Activated CD4-positive, alpha-beta memory T cell treated with anti-CD3 and anti-CD28 coated beads for 36 hours (primary cell): ENCODE results near the gene CYB5D1. TPM values are rescaled to one million over a fixed set of nuclear protein-coding genes. Genes with fewer than 3 reads are reported as not detected.
A peak's percentile ranks its signal among the peaks of the same experiment; 100 is the strongest.

Source experiments
- CTCF ChIA-PET: fragments of 350-600 bp; sonication (Branson Sonifier 250); formaldehyde crosslinking; loops from one replicate; lab custom pipeline; 2021; ENCODE audit warnings: antibody characterized with exemption, inconsistent platforms; lab: Charles Lee
- POLR2A ChIA-PET: fragments of 350-600 bp; sonication (Branson Sonifier 250); formaldehyde crosslinking; loops from one replicate; lab custom pipeline; 2021; ENCODE audit warnings: antibody characterized with exemption; lab: Charles Lee
- DNase-seq: peaks from one replicate; pipeline ENCODE4 v3.0.0-alpha.2; 2020
- H3K27ac Mint-ChIP-seq: one replicate; pipeline ENCODE4 v1.8.0; 2021; ENCODE audit warnings: mixed read lengths
- H3K27me3 Mint-ChIP-seq: one replicate; pipeline ENCODE4 v1.8.0; 2021; ENCODE audit warnings: mixed read lengths
- H3K36me3 Mint-ChIP-seq: one replicate; pipeline ENCODE4 v1.8.0; 2021; ENCODE audit warnings: mixed read lengths
- H3K4me1 Mint-ChIP-seq: one replicate; pipeline ENCODE4 v1.8.0; 2021; ENCODE audit warnings: low read depth, mixed read lengths
- H3K4me3 Mint-ChIP-seq: one replicate; pipeline ENCODE4 v1.8.0; 2021; ENCODE audit warnings: mild to moderate bottlenecking, mixed read lengths
- H3K9me3 Mint-ChIP-seq: one replicate; pipeline ENCODE4 v1.8.0; 2021; ENCODE audit warnings: mixed read lengths
- intact Hi-C: fragments of 100-400 bp; cut with micrococcal nuclease; formaldehyde crosslinking; loops from one replicate; pipeline ENCODE4 v1.15.1; 2023
- total RNA-seq, 2 experiments: library from RNA; stranded (reverse); gene quantifications; one replicate each; pipeline ENCODE4 v1.2.3, GENCODE V29; 2021

Gene CYB5D1
- total RNA-seq, 2 experiments from 2014 or later = 6.0 to 6.9 TPM

DNA sequence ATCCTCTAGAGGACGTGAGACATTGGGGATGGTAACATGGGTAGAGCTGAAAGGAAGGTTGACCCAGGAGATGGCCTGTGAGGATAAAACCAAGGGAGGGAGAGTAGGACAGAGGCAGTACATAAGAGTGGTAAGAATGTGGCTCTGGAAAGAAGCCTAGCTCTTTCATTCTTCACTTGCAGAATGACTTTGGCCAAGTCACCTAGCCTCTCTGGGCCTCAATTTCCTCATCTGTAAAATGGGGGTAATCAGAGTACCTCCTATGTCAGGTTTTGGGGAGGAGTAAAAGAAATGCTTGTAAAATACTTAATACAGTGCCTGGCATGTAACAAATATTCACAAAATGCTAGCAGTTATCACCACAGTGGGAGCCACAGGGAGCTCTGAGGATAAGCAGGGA, 16.9 kb upstream of the CYB5D1 start:
- Mint-ChIP-seq H3K4me3 (peak overlapping the region; percentile 85), H3K4me1 (peaks cover 57% of the 10 kb centered on the region), H3K9me3 (no peaks in the 10 kb centered on the region), H3K27ac (peak overlapping the region; percentile 85), H3K36me3 (peaks cover 7% of the 10 kb centered on the region), H3K27me3 (no peaks in the 10 kb centered on the region)
- ChIA-PET POLR2A (interaction anchor here (1.0 to 1.7 kb wide), 2 partner anchors 8 to 404 kb away, joined by 3 to 4 read pairs; no protein-coding TSS in a partner anchor), CTCF (interaction anchor here (1.0 to 2.1 kb wide), 3 partner anchors 10 to 154 kb away, joined by 4 to 7 read pairs (median 4); partner anchors contain the start of gene TP53)
- intact Hi-C loops = loop anchor here (5.0 kb wide), 6 partner anchors 269 to 599 kb away; partner anchors contain the start of genes CTC1, EIF5A, GABARAP and HES7
- no peak for DNase-seq

DNA sequence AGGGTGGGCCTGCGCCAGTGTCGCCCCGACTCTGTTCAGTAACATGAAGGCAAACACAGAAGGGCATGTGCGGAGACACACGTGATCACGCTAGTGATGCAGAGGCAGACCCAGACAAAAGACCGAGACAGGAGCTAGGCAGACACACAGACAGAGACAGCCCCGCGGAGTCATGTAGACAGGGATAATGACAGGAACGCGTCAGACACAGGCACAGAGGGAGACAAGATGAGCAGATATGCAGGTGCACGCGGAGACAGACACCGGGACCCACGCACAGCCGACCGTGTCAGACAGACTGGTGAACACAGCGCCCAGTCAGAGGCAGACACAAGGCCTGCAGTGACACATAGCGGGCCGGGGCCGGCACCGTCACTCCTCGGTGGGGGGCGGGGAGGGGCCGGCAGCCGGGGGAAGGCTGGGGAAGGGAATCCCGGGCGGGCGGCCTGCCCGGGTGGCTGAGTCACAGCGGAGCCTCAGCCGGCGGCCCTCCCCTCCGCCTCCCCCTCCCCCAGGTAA, 16.3 kb upstream of the CYB5D1 start:
- Mint-ChIP-seq H3K4me3 (peak overlapping the region; percentile 85), H3K27ac (peak overlapping the region; percentile 95), H3K27me3 (no peaks in the 10 kb centered on the region), H3K9me3 (no peaks in the 10 kb centered on the region), H3K4me1 (peaks cover 58% of the 10 kb centered on the region), H3K36me3 (peaks cover 9% of the 10 kb centered on the region)
- POLR2A ChIA-PET = interaction anchor here (0.9 to 2.1 kb wide), 6 partner anchors 9 to 405 kb away, joined by 3 to 11 read pairs (median 4); partner anchors contain the start of genes CYB5D1, NAA38 and TP53
- peak; percentile 95 for DNase-seq
- CTCF ChIA-PET = interaction anchor here (1.0 to 2.4 kb wide), 4 partner anchors 9 to 155 kb away, joined by 4 to 11 read pairs (median 6); partner anchors contain the start of genes CYB5D1, NAA38 and TP53
- intact Hi-C loops = loop anchor here (5.0 kb wide), 6 partner anchors 269 to 599 kb away; partner anchors contain the start of genes CTC1, EIF5A, GABARAP and HES7

DNA sequence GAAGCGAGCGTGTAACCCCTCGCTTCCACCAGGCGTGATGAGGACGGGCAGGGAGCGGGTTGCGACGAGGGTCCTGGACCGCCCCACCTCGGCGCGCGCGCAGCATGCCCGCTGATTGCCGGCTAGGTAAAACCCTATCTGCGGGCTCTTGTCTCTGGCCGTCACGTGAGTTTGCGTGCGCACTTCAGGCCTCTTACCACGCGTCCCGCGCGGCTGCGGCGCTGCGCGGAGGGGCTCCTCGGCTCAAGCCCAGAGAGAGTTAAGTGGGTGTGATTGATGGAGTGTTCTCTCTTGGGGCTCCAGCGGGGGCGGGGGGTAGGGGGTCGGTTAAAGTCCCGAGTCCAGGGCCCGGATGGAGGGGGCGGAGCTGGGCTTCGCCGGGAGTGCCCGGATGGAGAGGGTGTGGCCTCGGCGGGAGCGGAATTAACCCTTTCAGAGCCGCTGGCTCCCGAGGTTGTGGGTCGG, 15.9 kb upstream of the CYB5D1 start:
- Mint-ChIP-seq H3K4me1 (peaks cover 58% of the 10 kb centered on the region), H3K9me3 (no peaks in the 10 kb centered on the region), H3K27me3 (no peaks in the 10 kb centered on the region), H3K4me3 (peak overlapping the region; percentile 85), H3K36me3 (peaks cover 13% of the 10 kb centered on the region), H3K27ac (peak overlapping the region; percentile 95)
- DNase-seq = peak; percentile 89
- intact Hi-C loops = loop anchor here (1.0 to 5.0 kb wide), 8 partner anchors 9 to 600 kb away; partner anchors contain the start of genes CTC1, EIF5A, GABARAP and HES7
- CTCF ChIA-PET = interaction anchor here (1.0 to 5.4 kb wide), 5 partner anchors 7 to 155 kb away, joined by 4 to 70 read pairs (median 7); partner anchors contain the start of genes CYB5D1, KDM6B, NAA38 and TP53
- POLR2A ChIA-PET = interaction anchor here (0.7 to 2.1 kb wide), 10 partner anchors 8 to 405 kb away, joined by 3 to 11 read pairs (median 4); partner anchors contain the start of genes CYB5D1, KDM6B, NAA38 and TP53

GRCh38 chr17:7842380-7843256, 15.2 kb upstream of the CYB5D1 start:
- Mint-ChIP-seq H3K27ac (peak overlapping the region; percentile 95), H3K27me3 (no peaks in the 10 kb centered on the region), H3K4me1 (peaks cover 52% of the 10 kb centered on the region), H3K4me3 (peak overlapping the region; percentile 85), H3K36me3 (peaks cover 15% of the 10 kb centered on the region), H3K9me3 (no peaks in the 10 kb centered on the region)
- DNase-seq = peak; percentile 97
- ChIA-PET CTCF (interaction anchor here (1.0 to 5.4 kb wide), 4 partner anchors 8 to 156 kb away, joined by 5 to 70 read pairs (median 9); partner anchors contain the start of genes CYB5D1, KDM6B, NAA38 and TP53), POLR2A (interaction anchor here (0.7 to 3.0 kb wide), 13 partner anchors 8 to 406 kb away, joined by 3 to 13 read pairs (median 4); partner anchors contain the start of genes CYB5D1, KDM6B, NAA38 and TP53)
- intact Hi-C loops = loop anchor here (1.0 to 5.0 kb wide), 9 partner anchors 9 to 600 kb away; partner anchors contain the start of genes CTC1, EIF5A, FXR2 and GABARAP

- peak overlapping the region; percentile 85 for H3K4me3 Mint-ChIP-seq
- peaks cover 16% of the 10 kb centered on the region for H3K36me3 Mint-ChIP-seq
- peak overlapping the region; percentile 95 for H3K27ac Mint-ChIP-seq
- H3K9me3 Mint-ChIP-seq = no peaks in the 10 kb centered on the region
- DNase-seq = peak; percentile 69
- POLR2A ChIA-PET = interaction anchor here (1.1 to 3.0 kb wide), 6 partner anchors 9 to 156 kb away, joined by 3 to 13 read pairs (median 8); partner anchors contain the start of genes CYB5D1, KDM6B, NAA38 and TP53
- H3K4me1 Mint-ChIP-seq = peaks cover 49% of the 10 kb centered on the region
- no peaks in the 10 kb centered on the region for H3K27me3 Mint-ChIP-seq
- CTCF ChIA-PET = interaction anchor here (2.4 to 5.4 kb wide), 2 partner anchors 8 to 14 kb away, joined by 11 to 70 read pairs; partner anchors contain the start of genes CYB5D1, KDM6B and NAA38
- intact Hi-C loops = loop anchor here (1.0 to 5.0 kb wide), 7 partner anchors 229 to 601 kb away; partner anchors contain the start of genes CTC1, EIF5A, FXR2 and GABARAP
These were observed 14.6 kb upstream of the CYB5D1 start for GRCh38 chr17:7843257-7843535.

DNA sequence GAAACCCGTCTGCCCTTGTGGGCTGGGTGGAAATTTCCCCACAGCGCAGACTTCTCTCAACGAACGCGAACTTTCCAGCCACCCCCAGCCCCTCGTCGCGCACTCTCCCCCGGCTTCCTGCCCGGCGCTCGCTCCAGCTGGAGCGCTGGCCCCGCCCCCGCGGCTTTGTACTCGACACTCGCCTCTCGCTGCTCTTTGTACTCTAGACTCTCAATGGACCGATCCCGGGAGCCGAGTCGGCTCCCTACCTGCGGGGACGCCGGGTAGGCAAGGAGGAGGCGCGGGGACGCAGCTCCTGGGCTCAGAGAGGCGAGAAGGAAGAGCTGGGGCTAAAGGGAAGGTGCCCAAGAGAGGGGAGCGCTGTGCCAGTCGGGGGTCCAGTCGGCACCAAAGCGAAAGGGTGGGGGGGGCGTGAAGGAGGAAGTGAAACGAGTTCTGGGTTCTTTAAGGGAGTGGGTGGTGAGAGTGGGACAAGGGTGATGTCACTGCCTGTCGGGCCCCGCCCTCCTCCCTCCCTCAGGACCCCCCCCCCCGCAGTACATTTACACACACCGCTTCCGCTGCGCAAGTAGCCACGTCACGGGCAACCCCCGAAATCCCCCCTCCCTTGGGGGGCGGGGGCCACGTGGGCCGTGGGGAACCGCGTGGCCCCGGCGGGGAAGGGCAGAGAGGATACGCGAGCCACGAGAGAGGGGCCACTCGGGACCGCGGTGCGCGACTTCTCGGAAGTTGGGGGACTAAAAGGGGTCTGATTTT, 14.1 kb upstream of the CYB5D1 start:
- intact Hi-C loops = loop anchor here (1.0 to 5.0 kb wide), 9 partner anchors 8 to 601 kb away; partner anchors contain the start of genes CTC1, EIF5A, FXR2 and GABARAP
- peak overlapping the region; percentile 95 for H3K27ac Mint-ChIP-seq
- H3K4me3 Mint-ChIP-seq = peak overlapping the region; percentile 85
- H3K9me3 Mint-ChIP-seq = no peaks in the 10 kb centered on the region
- ChIA-PET POLR2A (interaction anchor here (1.1 to 3.0 kb wide), 6 partner anchors 9 to 157 kb away, joined by 3 to 13 read pairs (median 8); partner anchors contain the start of genes CYB5D1, KDM6B, NAA38 and TP53), CTCF (interaction anchor here (2.4 to 5.4 kb wide), 2 partner anchors 9 to 14 kb away, joined by 11 to 70 read pairs; partner anchors contain the start of genes CYB5D1, KDM6B and NAA38)
- peak; percentile 90 for DNase-seq
- no peaks in the 10 kb centered on the region for H3K27me3 Mint-ChIP-seq
- H3K4me1 Mint-ChIP-seq = peaks cover 48% of the 10 kb centered on the region
- H3K36me3 Mint-ChIP-seq = peaks cover 17% of the 10 kb centered on the region

GRCh38 chr17:7844292-7845154, 13.3 kb upstream of the CYB5D1 start:
- peaks cover 45% of the 10 kb centered on the region for H3K4me1 Mint-ChIP-seq
- intact Hi-C loops = loop anchor here (1.0 to 5.0 kb wide), 8 partner anchors 9 to 602 kb away; partner anchors contain the start of genes CTC1, EIF5A, GABARAP and HES7
- ChIA-PET CTCF (interaction anchor here (0.6 to 5.4 kb wide), 11 partner anchors 10 to 216 kb away, joined by 3 to 70 read pairs (median 4); partner anchors contain the start of genes KDM6B, NAA38, RNF227 and TP53), POLR2A (interaction anchor here (0.9 to 3.0 kb wide), 6 partner anchors 7 to 329 kb away, joined by 4 to 24 read pairs (median 10); partner anchors contain the start of genes KDM6B, NAA38 and TP53)
- DNase-seq = peak; percentile 92
- no peaks in the 10 kb centered on the region for H3K27me3 Mint-ChIP-seq
- H3K27ac Mint-ChIP-seq = peak overlapping the region; percentile 95
- H3K4me3 Mint-ChIP-seq = peak overlapping the region; percentile 85
- H3K9me3 Mint-ChIP-seq = no peaks in the 10 kb centered on the region
- peaks cover 21% of the 10 kb centered on the region for H3K36me3 Mint-ChIP-seq

GRCh38 chr17:7845359-7846062, 12.3 kb upstream of the CYB5D1 start:
- POLR2A ChIA-PET = interaction anchor here (0.9 to 3.0 kb wide), 6 partner anchors 8 to 328 kb away, joined by 4 to 24 read pairs (median 10); partner anchors contain the start of genes KDM6B, NAA38 and TP53
- Mint-ChIP-seq H3K36me3 (peaks cover 28% of the 10 kb centered on the region), H3K27ac (peak overlapping the region; percentile 69), H3K27me3 (no peaks in the 10 kb centered on the region), H3K4me3 (peak overlapping the region; percentile 85), H3K9me3 (no peaks in the 10 kb centered on the region), H3K4me1 (peaks cover 45% of the 10 kb centered on the region)
- CTCF ChIA-PET = interaction anchor here (0.7 to 5.4 kb wide), 10 partner anchors 10 to 212 kb away, joined by 3 to 70 read pairs (median 4); partner anchors contain the start of genes KDM6B, NAA38, RNF227 and TP53
- DNase-seq = no peak
- intact Hi-C loops = no loop called here
